Caco-2 (cell line): ENCODE results near the gene SMYD3. TPM values are rescaled to one million over a fixed set of nuclear protein-coding genes. Genes with fewer than 3 reads are reported as not detected.

Experiments
- BruUV-seq: library from RNA; stranded (reverse); fragments of 400-500 nt; replicated peaks from 2 replicates; lab custom pipeline; 2021; lab: Mats Ljungman, UMichigan
- CTCF ChIA-PET: fragments of 300-600 bp; sonication (Branson Sonifier 250); formaldehyde crosslinking; loops from one replicate; lab custom pipeline; 2022; ENCODE audit warnings: antibody characterized with exemption; lab: Charles Lee
- POLR2A ChIA-PET: fragments of 300-600 bp; sonication (Branson Sonifier 250); formaldehyde crosslinking; loops from one replicate; lab custom pipeline; 2022; ENCODE audit warnings: antibody characterized with exemption; lab: Charles Lee
- DNase-seq, 2 experiments: peaks; one replicate each; pipeline versions ENCODE4 v3.0.0 to v3.0.0-alpha.2; 2020 to 2022
- H3K27me3 ChIP-seq: replicated peaks from 2 replicates; pipeline ENCODE4 v1.6.0; 2011; ENCODE audit warnings: low read length; ENCODE audit not compliant: control insufficient read depth, insufficient read depth
- H3K36me3 ChIP-seq: 2 replicates; pipeline ENCODE4 v1.5.1; 2011; ENCODE audit warnings: low read length; ENCODE audit not compliant: control insufficient read depth, insufficient read depth
- H3K4me1 ChIP-seq: fragments of 250-450 bp; sonication (Bioruptor Pico); 2 replicates; pipeline ENCODE4 v1.5.1; 2020; ENCODE audit warnings: mild to moderate bottlenecking
- H3K4me3 ChIP-seq: 2 replicates; pipeline ENCODE4 v1.5.1; 2011; ENCODE audit warnings: low read depth, mild to moderate bottlenecking, control low read depth, low read length
- H3K9me3 ChIP-seq: fragments of 250-450 bp; sonication (Bioruptor Pico); 2 replicates; pipeline ENCODE4 v1.5.1; 2020; ENCODE audit warnings: mild to moderate bottlenecking, moderate library complexity
- H3K27ac Mint-ChIP-seq: one replicate; pipeline ENCODE4 v1.8.0; 2022; ENCODE audit warnings: mixed read lengths; ENCODE audit not compliant: unreplicated experiment
- H3K27me3 Mint-ChIP-seq: one replicate; pipeline ENCODE4 v1.8.0; 2022; ENCODE audit warnings: mixed read lengths; ENCODE audit not compliant: insufficient read depth, unreplicated experiment
- H3K36me3 Mint-ChIP-seq: one replicate; pipeline ENCODE4 v1.8.0; 2022; ENCODE audit warnings: mild to moderate bottlenecking, mixed read lengths; ENCODE audit not compliant: insufficient read depth, unreplicated experiment
- H3K4me1 Mint-ChIP-seq: one replicate; pipeline ENCODE4 v1.8.0; 2022; ENCODE audit warnings: low read depth, mixed read lengths; ENCODE audit not compliant: unreplicated experiment
- H3K4me3 Mint-ChIP-seq: one replicate; pipeline ENCODE4 v1.8.0; 2022; ENCODE audit warnings: mild to moderate bottlenecking, moderate library complexity, mixed read lengths; ENCODE audit not compliant: unreplicated experiment
- H3K9me3 Mint-ChIP-seq: one replicate; pipeline ENCODE4 v1.8.0; 2022; ENCODE audit warnings: mixed read lengths; ENCODE audit not compliant: unreplicated experiment
- intact Hi-C: fragments of 100-400 bp; cut with micrococcal nuclease; formaldehyde crosslinking; loops from one replicate; pipeline ENCODE4 v1.10.0; 2022; ENCODE audit not compliant: unreplicated experiment
- total RNA-seq: library from RNA; stranded (reverse); gene quantifications from 2 replicates; pipeline ENCODE4 v1.2.3, GENCODE V29; 2022
- TF ChIP-seq, protein P1 (sequence below), 2 experiments: fragments of 200-600 bp in 1 of 2; IDR thresholded peaks; 1 replicate in 1 of 2; 2 replicates in 1 of 2; pipeline versions ENCODE4 v1.5.1 to v1.8.0; 2011 to 2022; ENCODE audit warnings: antibody characterized with exemption in 1 of 2, control low read depth in 1 of 2, inconsistent platforms in 1 of 2, low read depth in 1 of 2, low read length in 1 of 2, mild to moderate bottlenecking in 1 of 2, moderate library complexity in 1 of 2; ENCODE audit not compliant: insufficient read depth in 1 of 2, severe bottlenecking in 1 of 2, unreplicated experiment in 1 of 2

SMYD3 gene
- total RNA-seq, 1 experiment from 2014 or later = 33.0 TPM

GRCh38 chr1:246512635-246513034 lies 5.6 kb upstream of the SMYD3 start:
- ChIA-PET CTCF (no interaction called here), POLR2A (no interaction called here)
- H3K4me3 Mint-ChIP-seq = no peak overlapping the region
- no TSS peak for BruUV-seq
- H3K27me3 ChIP-seq = no peaks in the 10 kb centered on the region
- no peak overlapping the region for H3K27ac Mint-ChIP-seq
- peaks cover 3% of the 10 kb centered on the region for H3K4me1 ChIP-seq
- no peak for DNase-seq
- H3K27me3 Mint-ChIP-seq = no peaks in the 10 kb centered on the region
- H3K4me1 Mint-ChIP-seq = no peaks in the 10 kb centered on the region
- no peak overlapping the region for H3K4me3 ChIP-seq
- peaks cover 18% of the 10 kb centered on the region for H3K9me3 ChIP-seq
- H3K9me3 Mint-ChIP-seq = no peaks in the 10 kb centered on the region
- intact Hi-C loops = no loop called here
- TF ChIP-seq, protein P1, sequence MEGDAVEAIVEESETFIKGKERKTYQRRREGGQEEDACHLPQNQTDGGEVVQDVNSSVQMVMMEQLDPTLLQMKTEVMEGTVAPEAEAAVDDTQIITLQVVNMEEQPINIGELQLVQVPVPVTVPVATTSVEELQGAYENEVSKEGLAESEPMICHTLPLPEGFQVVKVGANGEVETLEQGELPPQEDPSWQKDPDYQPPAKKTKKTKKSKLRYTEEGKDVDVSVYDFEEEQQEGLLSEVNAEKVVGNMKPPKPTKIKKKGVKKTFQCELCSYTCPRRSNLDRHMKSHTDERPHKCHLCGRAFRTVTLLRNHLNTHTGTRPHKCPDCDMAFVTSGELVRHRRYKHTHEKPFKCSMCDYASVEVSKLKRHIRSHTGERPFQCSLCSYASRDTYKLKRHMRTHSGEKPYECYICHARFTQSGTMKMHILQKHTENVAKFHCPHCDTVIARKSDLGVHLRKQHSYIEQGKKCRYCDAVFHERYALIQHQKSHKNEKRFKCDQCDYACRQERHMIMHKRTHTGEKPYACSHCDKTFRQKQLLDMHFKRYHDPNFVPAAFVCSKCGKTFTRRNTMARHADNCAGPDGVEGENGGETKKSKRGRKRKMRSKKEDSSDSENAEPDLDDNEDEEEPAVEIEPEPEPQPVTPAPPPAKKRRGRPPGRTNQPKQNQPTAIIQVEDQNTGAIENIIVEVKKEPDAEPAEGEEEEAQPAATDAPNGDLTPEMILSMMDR (IDR thresholded peaks at IDR 0.05; ENCODE audit: insufficient read depth in 1 of 2, low read depth in 1 of 2, low read length in 1 of 2, severe bottlenecking in 1 of 2, unreplicated experiment in 1 of 2) = no peak
- no peaks in the 10 kb centered on the region for H3K36me3 Mint-ChIP-seq
- H3K36me3 ChIP-seq = no peaks in the 10 kb centered on the region

DNA sequence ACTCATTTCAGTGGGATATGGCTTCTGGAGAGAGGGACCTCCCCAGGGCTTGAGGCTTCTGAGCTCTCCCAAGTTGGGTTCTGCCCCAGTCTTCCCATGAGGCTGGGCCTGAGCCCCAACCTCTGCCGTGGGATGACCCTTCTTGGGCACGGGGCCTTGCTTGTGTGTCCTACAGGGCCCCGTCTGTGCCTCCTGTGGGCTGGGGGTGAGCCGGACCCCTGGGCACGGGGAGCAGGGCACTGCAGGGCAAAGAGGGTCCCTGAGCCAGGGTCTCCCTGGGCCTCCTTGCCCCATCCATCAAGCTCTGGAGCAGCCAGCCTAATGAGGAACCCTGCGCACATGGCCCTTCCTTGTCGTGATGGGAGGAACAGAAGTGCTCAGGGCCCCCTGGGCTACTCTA lies 5.2 kb upstream of the SMYD3 start:
- Histone ChIP-seq H3K27me3 (no peaks in the 10 kb centered on the region), H3K4me3 (no peak overlapping the region), H3K4me1 (peaks cover 5% of the 10 kb centered on the region), H3K9me3 (peaks cover 18% of the 10 kb centered on the region), H3K36me3 (no peaks in the 10 kb centered on the region)
- intact Hi-C loops = no loop called here
- DNase-seq = no peak
- POLR2A ChIA-PET = no interaction called here
- H3K4me3 Mint-ChIP-seq = no peak overlapping the region
- H3K27me3 Mint-ChIP-seq = no peaks in the 10 kb centered on the region
- CTCF ChIA-PET = no interaction called here
- no peaks in the 10 kb centered on the region for H3K4me1 Mint-ChIP-seq
- H3K36me3 Mint-ChIP-seq = no peaks in the 10 kb centered on the region
- BruUV-seq = no TSS peak
- TF ChIP-seq, protein P1 (IDR thresholded peaks at IDR 0.05; ENCODE audit: insufficient read depth in 1 of 2, low read depth in 1 of 2, low read length in 1 of 2, severe bottlenecking in 1 of 2, unreplicated experiment in 1 of 2) = no peak
- H3K9me3 Mint-ChIP-seq = no peaks in the 10 kb centered on the region
- no peak overlapping the region for H3K27ac Mint-ChIP-seq

- Mint-ChIP-seq H3K9me3 (no peaks in the 10 kb centered on the region), H3K4me1 (peaks cover 5% of the 10 kb centered on the region), H3K36me3 (no peaks in the 10 kb centered on the region), H3K27ac (no peak overlapping the region), H3K4me3 (no peak overlapping the region), H3K27me3 (no peaks in the 10 kb centered on the region)
- Histone ChIP-seq H3K27me3 (no peaks in the 10 kb centered on the region), H3K4me3 (no peak overlapping the region), H3K9me3 (peaks cover 18% of the 10 kb centered on the region), H3K36me3 (no peaks in the 10 kb centered on the region), H3K4me1 (peaks cover 5% of the 10 kb centered on the region)
- no TSS peak for BruUV-seq
- POLR2A ChIA-PET = no interaction called here
- intact Hi-C loops = no loop called here
- DNase-seq = no peak
- CTCF ChIA-PET = no interaction called here
- TF ChIP-seq, protein P1 (IDR thresholded peaks at IDR 0.05; ENCODE audit: insufficient read depth in 1 of 2, low read depth in 1 of 2, low read length in 1 of 2, severe bottlenecking in 1 of 2, unreplicated experiment in 1 of 2) = no peak
Measured at GRCh38 chr1:246511203-246511602, 4.1 kb upstream of the SMYD3 start.
